Measurements from ENCODE around the gene PDCD4. TPM values are rescaled to one million over a fixed set of nuclear protein-coding genes. Genes with fewer than 3 reads are reported as not detected.

PDCD4 gene
- total RNA-seq, 1 experiment from 2014 or later, result 63.0 TPM

DNA sequence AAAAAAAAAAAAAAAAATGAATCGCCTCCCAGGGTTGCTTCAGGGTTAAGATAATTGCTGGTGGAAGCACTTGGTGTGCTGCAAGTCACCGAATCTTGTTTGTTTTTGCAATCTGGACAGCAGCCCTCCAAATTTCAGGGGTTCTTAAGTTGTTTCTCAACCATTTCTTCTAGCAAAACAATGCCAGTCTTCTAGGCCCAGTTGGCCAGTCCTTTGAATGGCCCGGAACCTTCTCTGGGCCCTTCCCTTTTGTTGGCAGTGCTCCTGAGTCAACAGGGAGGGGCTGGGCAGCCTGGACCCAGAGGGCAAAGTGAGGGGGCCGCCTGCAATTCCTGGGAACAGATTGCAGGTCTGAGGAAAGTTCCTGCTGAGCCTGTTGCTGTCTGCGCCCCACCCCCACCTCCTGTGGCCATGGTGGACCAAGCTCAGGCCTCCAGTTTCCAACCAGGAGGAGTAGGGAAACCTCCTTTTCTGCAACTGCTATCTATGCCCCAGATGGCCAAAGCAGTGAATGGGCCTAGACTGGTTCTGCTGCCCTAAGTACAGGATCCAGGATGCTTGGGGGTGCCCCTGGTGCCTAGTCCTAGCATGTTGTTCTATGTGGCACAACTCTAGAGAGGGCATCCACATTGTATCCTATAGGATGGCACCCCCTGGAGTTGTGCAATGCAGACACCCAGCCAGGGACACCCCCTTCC is 31.4 kb upstream of the PDCD4 start:
- H3K4me1 ChIP-seq (ENCODE audit: control insufficient read depth in 1 of 2, insufficient read depth in 2 of 2, low read length in 2 of 2), result no peaks in the 10 kb centered on the region
- H3K4me2 ChIP-seq (ENCODE audit: low read length), result no peak overlapping the region
- no peak for DNase-seq (ENCODE audit: low read depth, low spot score)
- no peaks in the 10 kb centered on the region for H3K79me2 ChIP-seq (ENCODE audit: insufficient read depth, low read length)
- intact Hi-C loops (cut with micrococcal nuclease), result no loop called here
- H3K27me3 ChIP-seq (ENCODE audit: insufficient read depth, low read length), result no peaks in the 10 kb centered on the region
- no peaks in the 10 kb centered on the region for H3K9me2 ChIP-seq (ENCODE audit: insufficient read depth)
- ChIA-PET CTCF (no interaction called here), POLR2A (no interaction called here), RAD21 (ENCODE audit: low non-redundant PET in 1 of 2, low total read pairs in 2 of 2, uncharacterized antibody in 2 of 2, unreplicated experiment in 2 of 2) (no interaction called here)
- no peak overlapping the region for H2AFZ ChIP-seq (ENCODE audit: low read depth, low read length, poor library complexity, severe bottlenecking)
- no peak for ATAC-seq
- H3K36me3 ChIP-seq (ENCODE audit: control insufficient read depth in 1 of 2, insufficient read depth in 2 of 2, low read length in 2 of 2), result no peaks in the 10 kb centered on the region
- TF ChIP-seq POLR2AphosphoS5 (IDR thresholded peaks at IDR 0.05; ENCODE audit: low read depth, low read length), result no peak
- no peak for TF ChIP-seq SRF (IDR thresholded peaks at IDR 0.05; ENCODE audit: low read depth)
- TF ChIP-seq, protein P1, sequence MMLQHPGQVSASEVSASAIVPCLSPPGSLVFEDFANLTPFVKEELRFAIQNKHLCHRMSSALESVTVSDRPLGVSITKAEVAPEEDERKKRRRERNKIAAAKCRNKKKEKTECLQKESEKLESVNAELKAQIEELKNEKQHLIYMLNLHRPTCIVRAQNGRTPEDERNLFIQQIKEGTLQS (IDR thresholded peaks at IDR 0.05), result no peak
- TF ChIP-seq EZH2 (IDR thresholded peaks at IDR 0.05), result no peak
- no peak for TF ChIP-seq EGR1 (IDR thresholded peaks at IDR 0.05; ENCODE audit: low read depth)
- no peak for TF ChIP-seq CEBPB (IDR thresholded peaks at IDR 0.05; ENCODE audit: low read depth)
- TF ChIP-seq, protein P2, sequence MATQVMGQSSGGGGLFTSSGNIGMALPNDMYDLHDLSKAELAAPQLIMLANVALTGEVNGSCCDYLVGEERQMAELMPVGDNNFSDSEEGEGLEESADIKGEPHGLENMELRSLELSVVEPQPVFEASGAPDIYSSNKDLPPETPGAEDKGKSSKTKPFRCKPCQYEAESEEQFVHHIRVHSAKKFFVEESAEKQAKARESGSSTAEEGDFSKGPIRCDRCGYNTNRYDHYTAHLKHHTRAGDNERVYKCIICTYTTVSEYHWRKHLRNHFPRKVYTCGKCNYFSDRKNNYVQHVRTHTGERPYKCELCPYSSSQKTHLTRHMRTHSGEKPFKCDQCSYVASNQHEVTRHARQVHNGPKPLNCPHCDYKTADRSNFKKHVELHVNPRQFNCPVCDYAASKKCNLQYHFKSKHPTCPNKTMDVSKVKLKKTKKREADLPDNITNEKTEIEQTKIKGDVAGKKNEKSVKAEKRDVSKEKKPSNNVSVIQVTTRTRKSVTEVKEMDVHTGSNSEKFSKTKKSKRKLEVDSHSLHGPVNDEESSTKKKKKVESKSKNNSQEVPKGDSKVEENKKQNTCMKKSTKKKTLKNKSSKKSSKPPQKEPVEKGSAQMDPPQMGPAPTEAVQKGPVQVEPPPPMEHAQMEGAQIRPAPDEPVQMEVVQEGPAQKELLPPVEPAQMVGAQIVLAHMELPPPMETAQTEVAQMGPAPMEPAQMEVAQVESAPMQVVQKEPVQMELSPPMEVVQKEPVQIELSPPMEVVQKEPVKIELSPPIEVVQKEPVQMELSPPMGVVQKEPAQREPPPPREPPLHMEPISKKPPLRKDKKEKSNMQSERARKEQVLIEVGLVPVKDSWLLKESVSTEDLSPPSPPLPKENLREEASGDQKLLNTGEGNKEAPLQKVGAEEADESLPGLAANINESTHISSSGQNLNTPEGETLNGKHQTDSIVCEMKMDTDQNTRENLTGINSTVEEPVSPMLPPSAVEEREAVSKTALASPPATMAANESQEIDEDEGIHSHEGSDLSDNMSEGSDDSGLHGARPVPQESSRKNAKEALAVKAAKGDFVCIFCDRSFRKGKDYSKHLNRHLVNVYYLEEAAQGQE (IDR thresholded peaks at IDR 0.05; ENCODE audit: low read depth), result no peak
- TF ChIP-seq, protein P3, sequence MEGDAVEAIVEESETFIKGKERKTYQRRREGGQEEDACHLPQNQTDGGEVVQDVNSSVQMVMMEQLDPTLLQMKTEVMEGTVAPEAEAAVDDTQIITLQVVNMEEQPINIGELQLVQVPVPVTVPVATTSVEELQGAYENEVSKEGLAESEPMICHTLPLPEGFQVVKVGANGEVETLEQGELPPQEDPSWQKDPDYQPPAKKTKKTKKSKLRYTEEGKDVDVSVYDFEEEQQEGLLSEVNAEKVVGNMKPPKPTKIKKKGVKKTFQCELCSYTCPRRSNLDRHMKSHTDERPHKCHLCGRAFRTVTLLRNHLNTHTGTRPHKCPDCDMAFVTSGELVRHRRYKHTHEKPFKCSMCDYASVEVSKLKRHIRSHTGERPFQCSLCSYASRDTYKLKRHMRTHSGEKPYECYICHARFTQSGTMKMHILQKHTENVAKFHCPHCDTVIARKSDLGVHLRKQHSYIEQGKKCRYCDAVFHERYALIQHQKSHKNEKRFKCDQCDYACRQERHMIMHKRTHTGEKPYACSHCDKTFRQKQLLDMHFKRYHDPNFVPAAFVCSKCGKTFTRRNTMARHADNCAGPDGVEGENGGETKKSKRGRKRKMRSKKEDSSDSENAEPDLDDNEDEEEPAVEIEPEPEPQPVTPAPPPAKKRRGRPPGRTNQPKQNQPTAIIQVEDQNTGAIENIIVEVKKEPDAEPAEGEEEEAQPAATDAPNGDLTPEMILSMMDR (IDR thresholded peaks at IDR 0.05 in 2 of 3, conservative IDR thresholded peaks at IDR 0.05 in 1 of 3; ENCODE audit: borderline replicate concordance in 1 of 3, insufficient read depth in 1 of 3, low read depth in 2 of 3, low read length in 2 of 3), result no peak
- no peak for TF ChIP-seq SIN3A (IDR thresholded peaks at IDR 0.05; ENCODE audit: low read depth)
- TF ChIP-seq, protein P4, sequence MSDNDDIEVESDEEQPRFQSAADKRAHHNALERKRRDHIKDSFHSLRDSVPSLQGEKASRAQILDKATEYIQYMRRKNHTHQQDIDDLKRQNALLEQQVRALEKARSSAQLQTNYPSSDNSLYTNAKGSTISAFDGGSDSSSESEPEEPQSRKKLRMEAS (IDR thresholded peaks at IDR 0.05), result no peak
- TF ChIP-seq, protein P5, sequence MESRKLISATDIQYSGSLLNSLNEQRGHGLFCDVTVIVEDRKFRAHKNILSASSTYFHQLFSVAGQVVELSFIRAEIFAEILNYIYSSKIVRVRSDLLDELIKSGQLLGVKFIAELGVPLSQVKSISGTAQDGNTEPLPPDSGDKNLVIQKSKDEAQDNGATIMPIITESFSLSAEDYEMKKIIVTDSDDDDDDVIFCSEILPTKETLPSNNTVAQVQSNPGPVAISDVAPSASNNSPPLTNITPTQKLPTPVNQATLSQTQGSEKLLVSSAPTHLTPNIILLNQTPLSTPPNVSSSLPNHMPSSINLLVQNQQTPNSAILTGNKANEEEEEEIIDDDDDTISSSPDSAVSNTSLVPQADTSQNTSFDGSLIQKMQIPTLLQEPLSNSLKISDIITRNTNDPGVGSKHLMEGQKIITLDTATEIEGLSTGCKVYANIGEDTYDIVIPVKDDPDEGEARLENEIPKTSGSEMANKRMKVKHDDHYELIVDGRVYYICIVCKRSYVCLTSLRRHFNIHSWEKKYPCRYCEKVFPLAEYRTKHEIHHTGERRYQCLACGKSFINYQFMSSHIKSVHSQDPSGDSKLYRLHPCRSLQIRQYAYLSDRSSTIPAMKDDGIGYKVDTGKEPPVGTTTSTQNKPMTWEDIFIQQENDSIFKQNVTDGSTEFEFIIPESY (IDR thresholded peaks at IDR 0.05; ENCODE audit: extremely low read depth, insufficient replicate concordance, low read length), result no peak
- TF ChIP-seq ELF1 (IDR thresholded peaks at IDR 0.05; ENCODE audit: borderline replicate concordance, low read depth), result no peak
- no peak for TF ChIP-seq TCF7L2 (IDR thresholded peaks at IDR 0.05; ENCODE audit: borderline replicate concordance, extremely low read depth, insufficient read depth, insufficient read length)
- TF ChIP-seq SP1 (IDR thresholded peaks at IDR 0.05; ENCODE audit: low read depth), result no peak
- no peak for TF ChIP-seq EZH2phosphoT487 (IDR thresholded peaks at IDR 0.05; ENCODE audit: borderline replicate concordance)
- TF ChIP-seq CBX3 (IDR thresholded peaks at IDR 0.05; ENCODE audit: low read depth), result no peak
- no peak for TF ChIP-seq RAD21 (IDR thresholded peaks at IDR 0.05; ENCODE audit: low read depth)
- TF ChIP-seq POLR2A (IDR thresholded peaks at IDR 0.05; ENCODE audit: borderline replicate concordance, extremely low read depth, insufficient read depth, insufficient read length), result no peak
- TF ChIP-seq JUND (IDR thresholded peaks at IDR 0.05), result no peak
- TF ChIP-seq ZFX (IDR thresholded peaks at IDR 0.05), result no peak
- no peak overlapping the region for H3K9ac ChIP-seq (ENCODE audit: low read length)
- no peaks in the 10 kb centered on the region for H4K20me1 ChIP-seq (ENCODE audit: insufficient read depth)
- H3K27ac ChIP-seq (ENCODE audit: low read depth, low read length), result no peak overlapping the region
- no TSS peak for BruUV-seq (replicated peaks)
- H3K4me3 ChIP-seq (replicated peaks in 1 of 2; ENCODE audit: low read depth in 1 of 2, low read length in 2 of 2), result no peak overlapping the region
- no peaks in the 10 kb centered on the region for H3K9me3 ChIP-seq (ENCODE audit: control insufficient read depth in 1 of 2, insufficient read depth in 1 of 2, low read depth in 1 of 2, low read length in 2 of 2)

All from HCT116 (cell line).